Measurements from ENCODE around the gene MAP2. TPM values are rescaled to one million over a fixed set of nuclear protein-coding genes. Genes with fewer than 3 reads are reported as not detected.
A peak's percentile ranks its signal among the peaks of the same experiment; 100 is the strongest.

MAP2 gene
- polyA plus RNA-seq, 10 donors = 7.9 to 14.3 (median 12.0) TPM

DNA sequence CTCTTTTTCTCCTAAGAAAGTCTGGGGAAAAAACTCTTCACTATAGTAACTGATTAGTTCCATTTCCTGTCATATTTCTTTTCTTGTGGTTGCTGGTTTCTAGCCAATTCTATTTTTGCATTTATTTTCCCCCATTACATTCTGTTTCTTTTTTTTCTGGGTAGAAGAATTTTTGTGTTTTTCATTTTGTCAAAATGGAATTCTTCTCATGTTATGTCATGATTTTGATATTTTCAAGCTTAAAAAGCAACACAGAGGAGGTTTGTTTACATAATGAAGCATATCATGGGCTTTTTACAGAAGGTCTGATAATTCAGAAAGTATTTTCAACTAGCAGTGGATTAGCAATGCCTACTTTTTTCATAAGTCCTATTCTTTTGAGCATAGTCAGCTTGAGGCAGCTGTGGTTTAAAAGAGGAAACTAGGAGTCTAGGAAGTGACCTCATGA, 102.0 kb downstream of the MAP2 start:
- DNase-seq = peak; percentile 71 to 88 (median 83)

DNA sequence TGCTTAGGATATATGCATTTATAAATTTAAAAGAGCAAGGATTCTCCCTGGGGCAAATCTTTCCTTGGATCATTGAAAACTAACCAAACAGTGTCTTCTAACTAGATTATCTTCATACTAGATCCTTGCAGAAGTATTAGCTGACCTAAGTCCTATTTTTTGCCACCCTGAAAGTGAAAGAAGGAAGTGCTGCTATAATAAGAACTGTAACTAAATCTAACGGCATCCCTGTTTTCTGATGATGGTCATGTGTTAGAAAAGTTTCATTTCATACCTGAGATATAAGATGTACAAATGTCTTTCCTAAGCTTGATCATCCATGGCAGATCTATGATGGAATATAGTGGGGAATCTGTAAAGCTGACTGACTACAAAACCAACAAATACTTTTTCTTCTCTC, 102.7 kb downstream of the MAP2 start:
- peak in 1 of 3 donors; percentile 50 for DNase-seq

DNA sequence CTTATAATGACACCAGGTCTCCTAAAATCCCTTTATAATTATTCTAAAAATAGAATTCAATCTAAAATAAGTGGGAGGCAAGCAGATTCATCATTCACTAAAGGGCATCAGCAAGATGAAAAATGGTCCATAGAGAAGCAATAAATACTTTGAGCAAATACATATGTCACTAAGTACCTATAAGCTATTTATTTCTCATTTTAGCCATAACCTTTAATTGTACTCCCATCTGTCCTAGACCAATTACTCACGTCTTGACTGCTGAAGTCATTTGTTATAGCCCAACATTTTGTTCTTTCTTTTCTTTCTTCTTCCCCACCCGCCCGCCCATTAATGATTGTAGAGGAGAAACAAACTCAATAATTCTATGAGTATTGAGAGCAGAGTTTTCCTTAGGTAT, 105.7 kb downstream of the MAP2 start:
- no peak for DNase-seq

DNA sequence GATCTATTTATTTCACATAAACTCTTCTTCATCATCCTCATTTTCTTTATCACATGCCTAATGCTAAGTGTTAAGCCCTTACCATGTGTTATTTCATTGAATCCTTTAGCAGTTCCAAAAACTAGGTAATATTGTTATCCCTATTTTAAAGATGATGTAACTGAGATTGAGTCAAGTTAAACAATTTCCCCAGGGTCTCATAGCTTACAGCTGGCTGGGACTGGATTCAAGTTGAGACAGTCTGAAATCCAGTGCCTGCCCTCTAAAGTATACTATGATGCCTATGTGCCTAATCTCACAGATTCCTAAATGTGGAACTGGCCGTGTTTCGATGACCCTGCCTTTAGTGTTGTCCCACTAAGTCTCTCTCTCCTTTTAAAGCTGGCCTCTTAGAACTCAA, 108.5 kb downstream of the MAP2 start:
- DNase-seq = peak in 1 of 3 donors; percentile 25

DNA sequence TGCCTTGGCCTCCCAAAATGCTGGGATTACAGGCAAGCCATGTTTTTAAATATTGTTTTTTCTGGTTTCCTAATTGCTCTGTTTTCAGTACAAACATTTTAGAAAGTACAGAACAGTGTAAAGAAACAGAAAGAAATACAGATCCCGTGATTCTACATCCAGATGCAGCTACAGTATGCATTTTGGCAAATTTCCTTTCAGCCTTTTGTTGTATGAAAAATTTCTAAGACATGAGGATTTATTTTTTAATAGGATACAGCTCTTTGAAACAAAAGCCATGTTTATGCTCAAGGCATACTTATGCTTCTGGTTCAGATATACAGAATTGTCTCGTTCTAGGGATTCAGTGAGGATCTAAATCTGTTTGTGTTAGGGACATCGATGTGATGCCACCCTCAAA, 109.5 kb downstream of the MAP2 start:
- peak in 1 of 3 donors; percentile 60 for DNase-seq

DNA sequence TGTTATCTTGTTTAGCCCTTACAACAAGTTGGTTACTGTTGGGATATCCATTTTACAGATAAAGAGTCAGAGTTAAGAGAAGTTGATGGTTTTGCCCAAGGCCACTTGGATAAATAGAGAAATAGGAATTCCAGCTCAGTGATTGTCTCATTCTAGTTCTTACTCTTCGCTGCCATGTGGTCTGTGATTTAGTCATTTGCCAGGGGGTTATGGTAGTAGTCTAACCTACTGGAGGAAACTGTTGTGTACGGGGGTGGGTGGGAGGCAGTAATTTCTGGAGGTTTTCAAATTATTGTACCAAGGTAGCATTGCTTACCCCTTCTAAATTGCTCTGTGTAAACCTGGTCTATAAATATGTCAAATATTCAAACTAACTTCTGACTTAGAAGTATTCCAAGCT, 110.4 kb downstream of the MAP2 start:
- DNase-seq = no peak

DNA sequence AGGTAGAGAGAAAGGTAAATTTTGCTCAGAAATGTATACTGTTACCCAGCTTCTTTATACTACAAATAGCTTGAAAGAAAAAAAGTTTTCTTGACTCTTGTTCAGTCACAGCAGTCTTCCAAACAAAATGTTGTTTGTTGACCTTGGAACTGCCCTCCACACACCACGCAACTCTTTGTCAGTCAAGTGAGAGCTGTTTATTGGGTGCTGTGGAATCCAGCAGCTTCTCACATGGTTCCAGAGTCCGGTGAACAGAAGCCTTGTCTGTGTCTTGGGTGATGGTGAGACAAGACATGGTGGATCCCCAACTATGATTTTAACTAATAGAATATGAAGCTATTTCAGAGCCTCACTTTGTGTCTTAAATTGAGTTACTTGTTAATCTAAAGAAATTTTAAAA, 112.5 kb downstream of the MAP2 start:
- no peak for DNase-seq

DNA sequence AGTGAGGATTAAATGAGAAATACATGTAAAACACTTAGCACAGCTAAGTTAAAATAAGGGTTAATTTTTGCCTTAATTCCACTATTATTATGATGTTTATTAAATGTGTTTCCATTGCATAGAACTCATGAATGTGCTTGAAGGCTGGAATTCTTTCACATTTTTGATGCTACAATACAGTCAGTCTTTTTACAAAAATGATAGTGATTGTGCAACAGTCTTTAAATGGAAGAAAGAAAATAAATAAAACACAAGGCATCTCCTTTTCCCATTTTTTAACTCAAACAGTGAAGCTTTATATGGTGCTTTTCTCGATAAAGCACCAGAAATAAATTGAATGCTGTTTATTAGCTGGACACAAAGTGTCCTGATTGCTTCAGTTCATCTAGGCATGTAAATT, 123.9 kb downstream of the MAP2 start:
- no peak for DNase-seq

DNA sequence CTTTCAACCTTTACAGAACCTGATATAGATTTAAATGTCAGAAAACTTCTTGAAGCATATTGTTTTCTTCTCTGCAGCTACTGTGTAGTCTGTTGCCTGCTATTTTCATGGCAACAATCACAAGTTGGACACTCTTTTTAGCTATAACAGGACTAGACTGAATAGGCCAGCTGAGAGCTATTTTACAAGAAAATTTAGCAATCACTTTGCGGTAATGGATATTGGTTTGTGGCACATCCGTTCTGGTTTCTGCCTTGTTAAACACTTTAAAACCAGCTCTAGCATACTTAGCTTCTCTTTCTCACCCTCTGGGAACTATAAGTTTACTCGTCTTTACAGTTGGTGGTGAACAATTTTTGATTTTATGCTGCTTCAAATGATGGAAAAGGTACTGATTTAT, 125.7 kb downstream of the MAP2 start:
- DNase-seq = no peak

DNA sequence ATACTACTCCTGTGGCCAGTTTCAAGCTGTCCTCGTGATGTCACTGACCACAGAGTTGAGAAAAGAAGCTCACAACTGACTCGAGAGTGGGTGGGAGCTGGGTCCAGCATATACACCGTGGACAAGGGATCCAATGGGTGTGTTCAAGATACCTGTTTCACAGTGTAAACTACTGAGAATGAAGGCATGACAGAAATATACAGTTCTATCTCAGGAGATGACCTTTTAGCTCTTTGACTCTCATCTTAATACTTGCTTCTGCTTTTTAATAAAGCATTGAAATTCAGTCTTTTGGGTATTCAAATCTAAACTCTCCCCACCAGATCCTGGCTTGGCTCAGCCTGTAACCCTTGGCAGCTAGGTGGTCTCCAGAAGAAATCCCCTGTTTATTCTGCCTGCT, 130.1 kb downstream of the MAP2 start:
- DNase-seq = no peak

DNA sequence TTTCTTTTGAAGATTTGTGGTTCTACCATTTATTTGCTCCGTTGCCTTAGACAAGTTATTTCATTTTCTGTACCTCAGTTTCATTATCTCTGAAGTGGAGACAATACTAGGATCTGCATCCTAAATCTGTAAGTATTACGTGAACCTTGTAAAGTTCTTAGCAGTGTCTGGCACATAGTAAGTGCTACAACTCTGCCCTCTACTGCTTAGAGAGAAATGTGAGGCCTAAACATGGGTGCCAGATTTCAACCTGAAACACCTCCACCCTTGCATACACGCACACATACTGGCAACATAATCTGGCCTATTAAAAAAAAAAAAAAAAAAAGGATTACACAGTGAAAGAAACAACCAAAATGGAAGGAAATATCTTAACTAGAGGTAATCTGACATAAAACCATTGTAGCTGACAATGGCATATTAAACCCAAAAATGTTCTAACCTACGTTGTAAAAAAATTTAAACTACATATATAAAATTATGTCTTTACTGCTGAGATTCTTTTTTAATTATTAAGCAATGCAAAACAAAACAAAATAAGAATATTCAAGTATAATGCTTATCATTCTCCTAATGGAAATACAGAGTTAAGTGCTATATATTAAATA, 132.6 kb downstream of the MAP2 start:
- peak in 2 of 3 donors; percentile 16 to 36 for DNase-seq

DNA sequence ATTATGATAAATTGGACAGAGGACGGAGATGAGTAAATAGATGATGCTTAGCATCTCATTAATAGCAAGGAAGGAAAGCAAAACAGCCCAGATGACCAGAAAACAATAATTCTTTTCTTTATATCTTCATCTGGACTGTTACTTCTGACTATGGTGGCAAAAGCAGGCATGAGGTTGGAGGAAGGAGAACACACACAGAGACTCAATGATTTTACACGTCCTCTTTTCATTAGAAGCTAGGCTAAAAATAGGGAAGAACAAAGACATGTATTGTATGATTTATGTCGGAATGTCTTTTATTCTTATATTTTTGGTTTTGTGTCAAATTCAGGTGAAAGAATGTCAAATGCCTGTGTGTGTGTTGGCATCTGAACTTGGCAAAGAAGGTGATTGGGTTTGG, 137.1 kb downstream of the MAP2 start:
- no peak for DNase-seq

DNA sequence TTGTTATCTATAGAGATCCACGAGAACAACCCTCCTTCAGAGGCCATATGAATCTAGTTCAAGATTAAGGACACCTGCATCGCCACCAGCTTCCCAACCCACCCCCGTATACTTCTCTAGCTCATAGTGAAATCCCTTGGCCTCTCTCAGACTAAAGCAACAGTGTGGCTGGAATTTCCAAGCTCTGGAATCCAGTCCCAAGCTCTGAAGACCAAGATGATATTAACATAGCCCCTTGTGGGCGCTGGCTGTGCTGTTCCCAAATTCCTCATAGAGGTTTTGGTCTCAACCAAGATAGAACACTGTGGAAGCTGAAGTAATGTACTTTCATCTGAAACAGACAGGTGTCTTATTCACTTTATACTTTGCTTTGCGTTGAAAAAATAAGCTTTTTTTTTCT, 139.6 kb downstream of the MAP2 start:
- DNase-seq = no peak

DNA sequence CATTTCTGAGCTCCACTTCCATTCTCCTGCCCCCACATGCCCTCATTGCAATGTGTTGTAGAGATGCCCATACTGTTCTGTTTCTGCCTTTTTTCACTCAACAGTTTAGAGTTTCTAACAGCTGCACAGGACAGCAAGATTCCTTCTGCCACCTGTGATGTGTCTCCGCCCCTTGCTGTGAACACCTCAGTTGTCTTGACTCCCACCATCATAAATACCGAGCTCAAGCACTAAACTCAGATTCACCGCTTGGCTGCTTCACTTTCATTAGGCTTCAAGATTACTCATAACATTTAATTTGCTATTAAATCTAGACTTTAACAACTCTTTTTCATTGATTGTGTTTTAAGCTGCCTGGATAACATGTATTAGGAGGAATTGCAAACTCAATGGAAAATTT, 141.0 kb downstream of the MAP2 start:
- DNase-seq = no peak

DNA sequence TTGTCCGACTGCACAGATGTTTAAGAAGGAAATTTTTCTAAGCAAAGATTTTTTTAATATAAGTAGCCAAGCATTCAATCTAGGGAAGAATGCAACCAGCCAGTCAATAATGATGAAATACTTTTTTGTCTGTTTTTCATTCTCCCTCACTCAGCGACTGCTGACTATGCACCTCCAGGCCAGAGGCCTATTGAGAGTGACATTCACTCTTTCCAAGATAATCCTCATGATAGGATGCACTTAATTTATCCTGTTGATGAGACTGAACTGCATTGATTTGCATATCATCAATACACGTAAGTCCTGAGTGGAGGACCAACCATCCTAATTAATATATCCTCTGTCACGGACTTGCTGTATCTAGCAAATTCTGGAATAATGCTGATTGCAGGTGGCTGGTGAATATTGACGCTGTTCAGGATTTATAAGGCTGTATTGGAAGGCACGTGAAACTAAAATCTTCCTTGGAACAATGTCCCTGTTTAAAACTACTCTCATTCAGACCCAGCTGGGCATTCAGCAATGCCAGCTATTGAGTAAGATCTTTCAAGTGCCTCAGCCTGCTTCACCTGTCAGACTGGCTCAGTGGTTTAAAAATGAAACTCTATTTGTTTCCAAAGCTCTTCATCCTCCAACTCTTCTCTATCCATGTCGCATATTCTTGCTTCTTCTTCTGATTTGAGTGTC, 142.2 kb downstream of the MAP2 start:
- no peak for DNase-seq

DNA sequence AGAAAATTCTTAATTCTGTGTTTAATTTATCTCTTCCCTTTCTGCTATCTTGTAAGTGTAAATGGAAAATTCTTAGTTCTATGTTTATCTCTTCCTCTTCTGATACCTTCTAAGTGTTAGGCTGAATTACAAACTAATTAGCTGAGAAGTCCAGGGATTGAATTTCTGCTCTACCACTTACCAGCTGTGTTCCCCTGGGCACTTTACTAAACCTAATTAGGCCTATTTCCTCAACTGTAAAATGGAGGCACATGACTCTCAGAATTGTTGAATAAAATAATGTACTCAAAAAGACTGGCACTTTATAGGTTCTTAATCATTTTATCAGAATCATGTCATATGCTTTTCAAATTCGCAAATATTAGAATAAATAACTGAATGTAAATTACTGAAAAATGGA, 146.3 kb downstream of the MAP2 start:
- no peak for DNase-seq

DNA sequence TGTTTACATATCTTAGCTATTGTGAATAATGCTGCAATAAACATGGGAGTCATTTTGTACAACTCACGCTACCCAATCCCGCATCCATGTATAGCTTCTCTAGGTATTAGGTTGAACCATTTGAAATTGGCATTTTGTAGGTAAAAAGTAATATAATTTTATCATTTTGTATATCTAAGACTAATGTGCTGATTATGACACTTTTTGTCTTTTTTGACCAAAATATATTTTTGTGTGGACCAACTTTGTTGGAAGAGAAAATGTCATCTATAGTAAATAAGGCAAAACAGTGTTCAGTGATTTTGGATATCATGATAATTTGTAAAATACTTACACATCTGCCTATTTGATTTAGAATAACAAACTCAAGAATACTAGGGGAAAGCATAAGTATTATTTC, 150.7 kb downstream of the MAP2 start:
- DNase-seq = no peak

DNA sequence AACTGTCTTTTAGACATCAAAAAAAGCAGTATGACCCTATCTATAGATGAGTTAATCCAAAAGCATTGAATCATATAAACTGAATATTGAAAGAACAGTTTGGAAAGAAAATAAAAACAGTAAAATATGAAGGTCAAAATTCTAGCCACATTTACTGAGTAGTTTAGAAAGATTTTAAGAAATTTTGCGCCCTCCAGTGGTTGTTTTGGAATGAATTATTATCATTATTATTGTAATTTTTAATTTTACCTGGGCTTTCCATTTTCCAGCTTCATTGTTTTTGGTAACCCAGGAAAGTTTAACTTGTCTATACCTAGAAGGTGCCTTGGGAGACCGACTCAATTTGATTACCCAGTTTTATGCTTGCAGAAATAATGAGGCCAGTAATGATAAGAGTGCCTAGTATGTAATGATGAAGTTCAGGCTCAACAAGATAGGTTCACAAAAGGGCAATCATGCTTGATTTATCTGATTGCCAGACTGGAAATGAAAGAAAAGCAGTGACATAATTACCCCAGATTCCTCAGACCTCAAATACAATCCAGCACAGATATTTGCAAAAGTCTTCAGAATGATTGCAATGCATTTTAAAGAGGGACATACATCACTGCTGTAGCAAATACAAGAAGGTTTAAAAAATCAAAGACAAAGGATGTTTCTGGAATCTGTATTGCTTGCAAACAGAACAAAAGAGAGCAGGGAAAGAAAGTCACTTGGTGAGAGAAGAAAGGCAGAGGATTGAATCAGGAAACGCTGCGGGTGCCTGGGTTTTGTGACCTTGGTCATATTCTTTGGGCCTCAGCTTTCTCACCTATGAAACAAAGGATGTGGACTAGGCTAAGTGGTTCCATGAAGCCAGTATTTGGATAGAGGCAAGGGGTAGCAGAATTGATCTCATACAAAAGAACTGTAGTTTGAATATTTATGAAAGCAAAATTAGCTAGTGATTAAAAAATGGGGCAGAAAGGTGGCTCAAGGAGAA, 153.8 kb downstream of the MAP2 start:
- DNase-seq = no peak

DNA sequence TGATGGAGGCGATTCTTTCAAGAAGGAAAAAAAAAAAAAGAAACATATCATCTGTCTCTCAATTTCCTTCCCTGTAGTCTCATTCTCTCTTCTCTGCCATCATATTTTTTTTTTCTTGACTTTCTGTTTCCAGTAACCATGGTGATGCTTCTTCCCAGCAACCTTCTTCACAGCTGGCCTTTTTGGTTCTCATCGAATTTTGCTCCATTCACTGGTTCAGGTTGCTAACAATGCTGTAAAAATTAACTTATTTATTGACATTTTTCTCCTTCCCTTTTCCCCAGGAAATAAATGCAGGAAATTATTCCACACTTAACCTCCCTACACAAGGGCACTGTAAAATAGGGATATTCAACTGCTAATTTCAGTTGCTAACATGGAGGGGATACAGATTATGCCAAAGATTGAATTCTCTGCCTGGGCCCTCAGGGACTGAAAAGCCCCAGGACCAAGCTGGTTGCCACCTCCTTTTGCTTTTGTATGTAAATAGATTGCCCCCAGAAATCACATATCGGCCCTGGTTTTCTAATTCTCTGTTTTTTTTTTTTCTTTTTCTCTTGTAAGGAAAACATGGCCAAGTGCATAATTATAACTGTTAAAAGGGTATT, 154.7 kb downstream of the MAP2 start:
- DNase-seq = peak in 2 of 3 donors; percentile 16 to 45

DNA sequence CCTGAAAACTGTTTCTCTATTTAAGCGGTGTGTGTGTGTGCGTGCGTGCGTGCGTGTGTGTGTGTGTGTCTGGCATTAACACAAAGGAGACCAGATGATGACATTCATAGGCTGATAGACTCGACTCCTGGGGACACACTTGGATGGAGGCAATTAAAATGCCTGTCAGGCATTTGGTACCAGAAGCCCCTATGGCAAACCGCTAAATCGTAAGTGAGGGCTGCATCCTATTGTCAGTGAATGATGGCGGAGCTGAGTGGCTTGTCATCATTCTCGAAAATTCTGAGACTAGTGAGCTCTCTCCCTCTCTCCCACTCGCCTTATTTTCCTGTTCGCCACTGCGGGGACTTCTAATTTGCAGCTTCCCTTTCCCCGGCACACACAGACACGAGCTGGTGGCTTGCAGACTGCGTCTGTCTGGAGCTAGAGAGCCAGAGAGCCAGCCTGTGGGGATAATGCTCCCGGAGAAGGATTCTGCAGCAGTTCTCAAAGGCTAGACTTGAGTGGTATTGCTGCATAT, 155.4 kb downstream of the MAP2 start:
- peak; percentile 22 to 63 (median 42) for DNase-seq

DNA sequence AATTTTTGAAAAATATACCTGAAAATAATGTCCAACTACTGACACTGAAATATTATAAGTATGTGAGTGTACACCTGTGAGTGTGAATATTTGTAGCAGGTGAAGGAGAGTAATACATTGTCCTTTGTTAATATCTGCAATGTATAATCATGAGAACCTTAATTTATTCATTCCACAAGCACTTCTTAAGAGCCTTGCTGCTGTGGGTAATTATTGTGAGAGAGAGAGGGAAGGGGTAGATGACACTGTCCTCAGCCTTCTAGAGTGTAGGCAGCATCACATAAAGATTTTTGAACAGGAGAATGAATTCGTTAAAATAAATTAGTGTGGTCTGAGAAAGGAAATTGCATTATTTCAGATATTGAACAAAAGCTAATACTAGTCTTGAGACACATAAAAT, 157.2 kb downstream of the MAP2 start:
- DNase-seq = no peak

DNA sequence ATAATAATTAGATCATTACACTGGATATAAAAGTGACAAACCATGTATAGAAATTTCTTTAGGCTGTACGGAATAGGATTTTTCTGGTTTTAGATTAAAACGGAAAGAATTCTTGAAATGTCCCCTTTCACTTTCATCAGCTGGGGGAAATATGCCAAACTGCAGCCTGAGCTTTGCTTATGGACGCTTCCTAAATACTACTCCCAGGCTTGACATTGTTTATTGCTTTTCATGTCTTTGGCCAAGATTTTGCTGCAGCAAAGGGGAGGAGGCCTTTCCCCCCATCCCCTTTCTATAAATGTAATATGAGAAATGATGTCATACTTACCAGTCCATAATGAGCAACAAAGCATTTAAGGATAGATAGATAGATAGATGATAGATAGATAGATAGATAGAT, 158.4 kb downstream of the MAP2 start:
- peak in 1 of 3 donors; percentile 25 for DNase-seq

Data from muscle of back (tissue), 11 donors.